Measurements from ENCODE around the gene SUGP2.

DNA sequence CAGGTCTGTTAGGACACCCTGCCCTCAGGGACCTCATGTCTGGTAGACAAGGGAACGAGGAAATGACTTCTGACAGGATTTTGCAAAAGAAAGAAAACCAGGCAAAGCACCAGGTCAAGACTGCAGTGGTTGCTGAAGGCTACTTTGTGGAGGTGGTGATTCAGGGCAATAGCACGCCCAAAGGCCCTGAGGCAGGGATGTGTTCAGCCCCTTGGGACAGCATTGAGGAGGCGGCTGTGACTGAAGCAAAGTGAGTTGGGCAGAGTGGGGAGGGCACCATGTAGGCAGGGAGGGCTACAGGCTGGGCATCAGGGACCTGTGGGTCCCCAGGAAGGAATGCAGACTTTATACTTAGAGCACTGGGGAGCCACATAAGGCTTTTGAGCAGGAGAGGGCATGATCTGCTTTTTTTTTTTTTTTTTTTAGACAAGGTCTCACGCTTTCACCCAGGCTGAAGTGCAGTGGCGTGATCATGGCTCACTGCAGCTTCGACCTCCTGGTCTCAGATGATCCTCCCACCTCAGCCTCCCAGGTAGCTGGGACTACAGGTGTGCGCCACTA, 81.5 kb downstream of the SUGP2 start:
- TF ChIP-seq POLR2A (IDR thresholded peaks at IDR 0.05): no peak
- TF ChIP-seq CTCF (IDR thresholded peaks at IDR 0.05): no peak

All from adrenal gland (tissue), 5 donors.